ENCODE measurements around the gene CDH23.

CDH23 gene

DNA sequence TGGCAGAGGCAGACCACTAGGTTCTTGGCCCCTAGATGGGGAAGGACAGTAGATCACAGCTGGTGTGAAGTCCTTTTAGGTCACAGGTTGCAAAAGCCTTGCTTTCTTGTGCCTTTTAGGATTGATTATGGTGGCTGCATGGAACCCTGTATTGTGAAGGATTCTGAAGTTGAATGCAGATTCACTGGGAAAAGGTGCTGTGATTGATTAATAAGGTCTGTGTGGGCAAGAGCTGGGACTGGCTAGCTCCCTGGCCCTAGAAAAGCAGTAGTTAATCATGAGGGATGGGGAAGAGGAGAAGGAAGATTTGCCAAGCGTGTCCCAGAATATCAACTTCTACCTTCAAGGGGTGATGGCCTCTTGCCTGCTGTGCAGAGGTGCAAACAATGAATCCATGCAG, 105.5 kb downstream of the CDH23 start:
- no peak for DNase-seq (ENCODE audit: extremely low spot score)
- ChIA-PET POLR2A (no interaction called here), CTCF (no interaction called here)
- TF ChIP-seq TARDBP (IDR thresholded peaks at IDR 0.05) = no peak
- no peak for TF ChIP-seq SP1 (IDR thresholded peaks at IDR 0.05)
- TF ChIP-seq SUZ12 (IDR thresholded peaks at IDR 0.05) = no peak
- no peak for TF ChIP-seq FOXK2 (IDR thresholded peaks at IDR 0.05)
- no peak for TF ChIP-seq FOXA1 (IDR thresholded peaks at IDR 0.05)
- TF ChIP-seq LEF1 (IDR thresholded peaks at IDR 0.05; ENCODE audit: borderline replicate concordance) = no peak
- no peak for TF ChIP-seq HDGF (IDR thresholded peaks at IDR 0.05; ENCODE audit: borderline replicate concordance)
- no peak for TF ChIP-seq BHLHE40 (IDR thresholded peaks at IDR 0.05; ENCODE audit: borderline replicate concordance)
- no peak for TF ChIP-seq ZNF384 (IDR thresholded peaks at IDR 0.05)
- TF ChIP-seq, protein P1, sequence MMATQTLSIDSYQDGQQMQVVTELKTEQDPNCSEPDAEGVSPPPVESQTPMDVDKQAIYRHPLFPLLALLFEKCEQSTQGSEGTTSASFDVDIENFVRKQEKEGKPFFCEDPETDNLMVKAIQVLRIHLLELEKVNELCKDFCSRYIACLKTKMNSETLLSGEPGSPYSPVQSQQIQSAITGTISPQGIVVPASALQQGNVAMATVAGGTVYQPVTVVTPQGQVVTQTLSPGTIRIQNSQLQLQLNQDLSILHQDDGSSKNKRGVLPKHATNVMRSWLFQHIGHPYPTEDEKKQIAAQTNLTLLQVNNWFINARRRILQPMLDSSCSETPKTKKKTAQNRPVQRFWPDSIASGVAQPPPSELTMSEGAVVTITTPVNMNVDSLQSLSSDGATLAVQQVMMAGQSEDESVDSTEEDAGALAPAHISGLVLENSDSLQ (IDR thresholded peaks at IDR 0.05) = no peak
- TF ChIP-seq NFRKB (IDR thresholded peaks at IDR 0.05) = no peak
- TF ChIP-seq ARNT (IDR thresholded peaks at IDR 0.05) = no peak
- no peak for TF ChIP-seq ELF4 (IDR thresholded peaks at IDR 0.05)
- TF ChIP-seq FOXM1 (IDR thresholded peaks at IDR 0.05; ENCODE audit: borderline replicate concordance) = no peak
- no peak for TF ChIP-seq CTBP1 (IDR thresholded peaks at IDR 0.05; ENCODE audit: borderline replicate concordance)
- TF ChIP-seq L3MBTL2 (conservative IDR thresholded peaks at IDR 0.05) = no peak

DNA sequence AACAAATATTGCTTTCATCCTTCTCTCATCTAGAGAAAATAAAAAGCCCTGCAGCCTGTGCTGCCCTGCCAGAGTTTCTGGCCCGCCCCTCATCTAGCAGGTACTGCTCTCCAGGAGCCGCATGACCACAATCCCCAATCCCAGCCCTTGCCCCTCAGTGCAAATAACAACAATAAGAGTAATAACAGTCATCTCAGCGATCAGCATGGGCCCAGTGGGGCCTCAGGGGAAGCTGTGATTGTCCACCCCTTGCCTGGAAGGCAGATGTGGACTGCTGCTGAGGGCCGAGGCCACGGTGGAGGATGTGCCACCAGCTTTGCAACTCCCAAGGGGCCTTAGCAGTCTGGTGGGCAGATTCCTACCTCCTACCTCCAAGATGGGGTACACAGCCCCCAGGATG, 106.1 kb downstream of the CDH23 start:
- POLR2A ChIA-PET = no interaction called here
- no peak for TF ChIP-seq L3MBTL2 (conservative IDR thresholded peaks at IDR 0.05)
- no peak for TF ChIP-seq TARDBP (IDR thresholded peaks at IDR 0.05)
- no peak for TF ChIP-seq ARNT (IDR thresholded peaks at IDR 0.05)
- TF ChIP-seq SP1 (IDR thresholded peaks at IDR 0.05) = no peak
- no peak for TF ChIP-seq LEF1 (IDR thresholded peaks at IDR 0.05; ENCODE audit: borderline replicate concordance)
- no peak for TF ChIP-seq NFRKB (IDR thresholded peaks at IDR 0.05)
- TF ChIP-seq FOXK2 (IDR thresholded peaks at IDR 0.05) = no peak
- no peak for TF ChIP-seq CTBP1 (IDR thresholded peaks at IDR 0.05; ENCODE audit: borderline replicate concordance)
- no peak for TF ChIP-seq ELF4 (IDR thresholded peaks at IDR 0.05)
- no peak for DNase-seq (ENCODE audit: extremely low spot score)
- CTCF ChIA-PET = no interaction called here

DNA sequence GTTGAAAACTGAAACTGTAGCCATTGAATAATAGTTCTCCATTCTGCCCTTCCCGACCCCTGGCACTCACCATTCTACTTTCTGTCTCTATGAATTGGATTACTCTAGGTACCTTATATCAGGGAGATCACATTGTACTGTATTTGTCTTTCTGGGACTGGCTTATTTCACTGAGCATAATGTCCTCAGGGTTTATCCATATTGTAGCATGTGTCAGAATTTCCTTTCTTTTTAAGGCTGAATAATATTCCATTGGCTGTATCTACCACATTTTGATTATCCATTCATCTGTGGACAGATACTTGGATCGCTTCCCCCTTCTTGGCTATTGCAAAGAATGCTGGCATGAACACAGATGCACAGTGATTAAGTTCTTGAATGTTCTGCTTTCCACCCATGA, 107.4 kb downstream of the CDH23 start:
- ChIA-PET CTCF (no interaction called here), POLR2A (no interaction called here)
- no peak for DNase-seq (ENCODE audit: extremely low spot score)
- TF ChIP-seq FOXM1 (IDR thresholded peaks at IDR 0.05; ENCODE audit: borderline replicate concordance) = no peak

DNA sequence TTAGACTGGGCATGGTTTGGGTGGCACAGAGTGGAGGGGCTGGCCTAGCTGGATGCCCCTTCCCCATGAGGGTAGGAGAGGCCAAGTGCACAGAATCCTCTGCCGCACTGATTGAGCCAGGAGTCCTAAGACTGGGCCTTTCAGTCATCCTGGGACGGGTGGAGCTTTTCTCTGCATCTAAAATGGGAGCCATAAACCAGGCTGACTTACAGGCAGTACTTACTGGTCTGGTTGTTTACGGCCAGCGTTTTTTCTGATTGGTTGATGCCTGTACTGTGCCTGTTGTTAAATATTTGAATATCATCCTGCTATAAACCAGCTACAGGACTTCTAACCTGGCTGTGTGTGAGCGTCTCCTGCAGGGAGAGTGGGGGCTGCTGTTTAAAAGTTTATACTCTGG, 107.8 kb downstream of the CDH23 start:
- ChIA-PET POLR2A (no interaction called here), CTCF (no interaction called here)
- no peak for DNase-seq (ENCODE audit: extremely low spot score)
- TF ChIP-seq TARDBP (IDR thresholded peaks at IDR 0.05) (no peak), FOXM1 (IDR thresholded peaks at IDR 0.05; ENCODE audit: borderline replicate concordance) (no peak), CTBP1 (IDR thresholded peaks at IDR 0.05; ENCODE audit: borderline replicate concordance) (no peak), SUZ12 (IDR thresholded peaks at IDR 0.05) (no peak), HDGF (IDR thresholded peaks at IDR 0.05; ENCODE audit: borderline replicate concordance) (no peak), ARNT (IDR thresholded peaks at IDR 0.05) (no peak), BHLHE40 (IDR thresholded peaks at IDR 0.05; ENCODE audit: borderline replicate concordance) (no peak), L3MBTL2 (conservative IDR thresholded peaks at IDR 0.05) (no peak), ELF4 (IDR thresholded peaks at IDR 0.05) (no peak), LEF1 (IDR thresholded peaks at IDR 0.05; ENCODE audit: borderline replicate concordance) (no peak), SP1 (IDR thresholded peaks at IDR 0.05) (no peak), FOXA1 (IDR thresholded peaks at IDR 0.05) (no peak), ZNF384 (IDR thresholded peaks at IDR 0.05) (no peak), FOXK2 (IDR thresholded peaks at IDR 0.05) (no peak), NFRKB (IDR thresholded peaks at IDR 0.05) (no peak)
- TF ChIP-seq, protein P1 (IDR thresholded peaks at IDR 0.05) = no peak

DNA sequence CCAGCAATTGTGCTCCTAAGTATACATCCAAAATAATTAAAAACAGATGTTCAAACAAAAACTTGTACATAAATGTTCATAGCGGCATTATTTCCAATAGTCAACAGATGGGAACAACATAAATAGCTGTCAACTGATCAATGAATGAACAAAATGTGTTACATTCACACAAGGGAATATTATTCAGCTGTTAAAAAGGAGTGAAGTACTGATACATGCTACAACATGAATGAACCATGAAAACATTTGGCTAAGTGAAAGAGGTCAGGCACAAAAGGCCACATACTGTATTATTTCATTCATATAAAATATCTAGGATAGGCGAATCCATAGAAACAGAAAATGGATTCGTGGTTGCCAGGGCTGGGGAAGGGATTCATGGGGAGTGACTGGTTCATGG, 109.1 kb downstream of the CDH23 start:
- TF ChIP-seq NFRKB (IDR thresholded peaks at IDR 0.05) (no peak), SP1 (IDR thresholded peaks at IDR 0.05) (no peak)
- ChIA-PET POLR2A (no interaction called here), CTCF (no interaction called here)
- no peak for DNase-seq (ENCODE audit: extremely low spot score)

DNA sequence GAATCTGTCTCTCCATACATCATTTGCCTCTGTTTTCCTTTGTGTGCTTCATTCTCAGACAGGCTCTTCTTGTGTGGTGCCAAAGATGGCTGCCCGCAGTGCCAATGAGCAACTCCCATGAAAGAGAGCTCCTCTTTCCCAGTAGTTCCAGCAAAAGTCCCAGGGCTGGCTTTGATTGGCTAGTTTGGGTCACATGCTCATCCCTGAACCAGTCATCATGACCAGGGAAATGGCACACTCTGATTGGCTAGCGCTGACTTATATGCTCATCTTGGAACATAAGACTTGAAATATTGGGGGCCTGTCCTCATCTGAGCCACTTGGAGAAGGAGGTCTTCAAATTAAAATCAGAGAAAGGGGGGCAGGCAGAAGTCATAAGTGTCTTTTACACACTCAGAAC, 112.7 kb downstream of the CDH23 start:
- DNase-seq (ENCODE audit: extremely low spot score) = no peak
- ChIA-PET CTCF (no interaction called here), POLR2A (interaction anchor here (1.0 kb wide), 1 partner anchor 13 kb away, joined by 3 read pairs; no protein-coding TSS in a partner anchor)
- TF ChIP-seq ZNF384 (IDR thresholded peaks at IDR 0.05) = no peak
- TF ChIP-seq FOXA1 (IDR thresholded peaks at IDR 0.05) = no peak
- TF ChIP-seq LEF1 (IDR thresholded peaks at IDR 0.05; ENCODE audit: borderline replicate concordance) = no peak

DNA sequence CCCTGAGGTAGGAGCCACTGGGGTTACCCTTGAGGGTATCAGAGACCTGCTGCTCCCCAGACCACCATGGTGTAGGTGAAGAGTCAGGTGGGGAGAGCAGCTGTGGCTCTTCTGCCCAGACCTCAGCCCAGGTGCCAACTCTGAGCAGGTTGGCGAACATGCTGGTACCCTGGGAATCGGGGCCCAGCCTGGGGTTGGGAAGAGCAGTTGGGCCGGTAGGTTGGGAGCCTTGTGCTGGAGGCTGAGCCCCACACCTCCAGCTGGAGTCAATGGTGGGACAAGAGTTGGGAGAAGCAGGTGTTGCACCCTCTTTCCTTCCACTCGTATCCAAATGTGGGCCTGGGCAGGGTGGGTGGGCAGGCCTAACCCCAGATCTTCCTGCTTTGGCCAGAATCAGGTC, 114.5 kb downstream of the CDH23 start:
- ChIA-PET CTCF (no interaction called here), POLR2A (no interaction called here)
- DNase-seq (ENCODE audit: extremely low spot score) = no peak
- TF ChIP-seq BHLHE40 (IDR thresholded peaks at IDR 0.05; ENCODE audit: borderline replicate concordance) (no peak), CTBP1 (IDR thresholded peaks at IDR 0.05; ENCODE audit: borderline replicate concordance) (no peak), SP1 (IDR thresholded peaks at IDR 0.05) (no peak), NFRKB (IDR thresholded peaks at IDR 0.05) (no peak), LEF1 (IDR thresholded peaks at IDR 0.05; ENCODE audit: borderline replicate concordance) (no peak), HDGF (IDR thresholded peaks at IDR 0.05; ENCODE audit: borderline replicate concordance) (no peak), SUZ12 (IDR thresholded peaks at IDR 0.05) (no peak), FOXM1 (IDR thresholded peaks at IDR 0.05; ENCODE audit: borderline replicate concordance) (no peak), FOXA1 (IDR thresholded peaks at IDR 0.05) (no peak), FOXK2 (IDR thresholded peaks at IDR 0.05) (no peak), ARNT (IDR thresholded peaks at IDR 0.05) (no peak), L3MBTL2 (conservative IDR thresholded peaks at IDR 0.05) (no peak), ELF4 (IDR thresholded peaks at IDR 0.05) (no peak), ZNF384 (IDR thresholded peaks at IDR 0.05) (no peak), TARDBP (IDR thresholded peaks at IDR 0.05) (no peak)
- TF ChIP-seq, protein P1 (IDR thresholded peaks at IDR 0.05) = no peak

Data from HEK293T (cell line).